ENCODE results near the gene ISYNA1. TPM values are rescaled to one million over a fixed set of nuclear protein-coding genes. Genes with fewer than 3 reads are reported as not detected.

Gene ISYNA1
- total and polyA plus RNA-seq, 2 of the 13 experiments (the other 11 are each of a cell fraction or from before 2014, with no cell fraction given): 29.6 to 48.5 TPM

DNA sequence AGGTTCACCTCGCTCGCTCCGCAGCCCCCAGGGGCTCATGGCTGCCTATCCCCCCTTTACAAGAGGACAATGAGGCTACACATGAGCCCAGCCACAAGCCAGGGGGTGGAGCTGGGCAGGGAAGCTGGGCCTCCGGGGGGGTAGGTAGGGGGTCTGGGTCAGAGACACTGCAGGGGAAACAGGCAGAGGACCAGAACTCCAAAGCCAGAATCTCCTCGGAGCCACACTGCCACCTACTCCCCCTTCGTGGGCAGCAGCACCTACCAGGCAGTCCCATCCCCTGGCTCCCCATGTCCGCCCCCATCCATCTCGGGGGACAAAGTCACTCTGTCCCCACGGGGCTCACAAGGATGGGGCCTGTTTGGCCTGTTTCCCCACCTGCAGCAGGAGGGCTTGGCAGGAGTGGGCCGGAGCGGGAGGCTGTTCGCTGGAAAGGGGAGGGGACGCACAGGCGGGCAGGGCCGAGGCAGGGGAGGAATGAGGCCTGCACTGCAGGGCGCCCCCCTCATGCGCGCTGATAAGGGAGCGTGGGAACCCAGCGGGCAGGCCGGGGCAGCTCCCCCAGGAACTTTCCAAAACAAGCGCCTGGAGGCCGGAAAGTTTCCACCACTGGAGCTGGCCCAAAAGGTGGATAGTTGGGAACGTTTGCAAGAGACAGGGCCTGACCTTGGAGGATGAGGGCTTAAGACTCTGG is 545 bp upstream of the ISYNA1 start (continued):
- TF ChIP-seq ZBTB7B (CRISPR knock-in tag; IDR thresholded peaks at IDR 0.05) (peak; percentile 96), PATZ1 (CRISPR knock-in tag; IDR thresholded peaks at IDR 0.05) (peak; percentile 90), ZNF574 (CRISPR knock-in tag; IDR thresholded peaks at IDR 0.05) (peak; percentile 49; the same call in 1 of the 2 replicates), IKZF5 (CRISPR knock-in tag; IDR thresholded peaks at IDR 0.05) (peak; percentile 27; the same call in 1 of the 2 replicates), MAZ (IDR thresholded peaks at IDR 0.05; ENCODE audit: borderline replicate concordance, low read depth, low read length) (0 out of 2 replicates have a peak, but pooled peaks have one; percentile 3), MAZ (CRISPR knock-in tag; IDR thresholded peaks at IDR 0.05; ENCODE audit: low read depth) (0 out of 2 replicates have a peak, but pooled peaks have one; percentile 31), AGO2 (optimal IDR thresholded peaks at IDR 0.05; ENCODE audit: low read depth, low read length) (peak; percentile 90), ZZZ3 (CRISPR knock-in tag; IDR thresholded peaks at IDR 0.05; ENCODE audit: borderline replicate concordance) (0 out of 2 replicates have a peak, but pooled peaks have one; percentile 23), MEF2D (CRISPR knock-in tag; IDR thresholded peaks at IDR 0.05) (0 out of 2 replicates have a peak, but pooled peaks have one; percentile 30), ZNF20 (CRISPR knock-in tag; IDR thresholded peaks at IDR 0.05) (no peak), SP4 (CRISPR knock-in tag; IDR thresholded peaks at IDR 0.05) (no peak)
- TF ChIP-seq, protein P1, sequence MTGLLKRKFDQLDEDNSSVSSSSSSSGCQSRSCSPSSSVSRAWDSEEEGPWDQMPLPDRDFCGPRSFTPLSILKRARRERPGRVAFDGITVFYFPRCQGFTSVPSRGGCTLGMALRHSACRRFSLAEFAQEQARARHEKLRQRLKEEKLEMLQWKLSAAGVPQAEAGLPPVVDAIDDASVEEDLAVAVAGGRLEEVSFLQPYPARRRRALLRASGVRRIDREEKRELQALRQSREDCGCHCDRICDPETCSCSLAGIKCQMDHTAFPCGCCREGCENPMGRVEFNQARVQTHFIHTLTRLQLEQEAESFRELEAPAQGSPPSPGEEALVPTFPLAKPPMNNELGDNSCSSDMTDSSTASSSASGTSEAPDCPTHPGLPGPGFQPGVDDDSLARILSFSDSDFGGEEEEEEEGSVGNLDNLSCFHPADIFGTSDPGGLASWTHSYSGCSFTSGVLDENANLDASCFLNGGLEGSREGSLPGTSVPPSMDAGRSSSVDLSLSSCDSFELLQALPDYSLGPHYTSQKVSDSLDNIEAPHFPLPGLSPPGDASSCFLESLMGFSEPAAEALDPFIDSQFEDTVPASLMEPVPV (CRISPR knock-in tag; IDR thresholded peaks at IDR 0.05): 0 out of 2 replicates have a peak, but pooled peaks have one; percentile 46
- TF ChIP-seq, protein P2, sequence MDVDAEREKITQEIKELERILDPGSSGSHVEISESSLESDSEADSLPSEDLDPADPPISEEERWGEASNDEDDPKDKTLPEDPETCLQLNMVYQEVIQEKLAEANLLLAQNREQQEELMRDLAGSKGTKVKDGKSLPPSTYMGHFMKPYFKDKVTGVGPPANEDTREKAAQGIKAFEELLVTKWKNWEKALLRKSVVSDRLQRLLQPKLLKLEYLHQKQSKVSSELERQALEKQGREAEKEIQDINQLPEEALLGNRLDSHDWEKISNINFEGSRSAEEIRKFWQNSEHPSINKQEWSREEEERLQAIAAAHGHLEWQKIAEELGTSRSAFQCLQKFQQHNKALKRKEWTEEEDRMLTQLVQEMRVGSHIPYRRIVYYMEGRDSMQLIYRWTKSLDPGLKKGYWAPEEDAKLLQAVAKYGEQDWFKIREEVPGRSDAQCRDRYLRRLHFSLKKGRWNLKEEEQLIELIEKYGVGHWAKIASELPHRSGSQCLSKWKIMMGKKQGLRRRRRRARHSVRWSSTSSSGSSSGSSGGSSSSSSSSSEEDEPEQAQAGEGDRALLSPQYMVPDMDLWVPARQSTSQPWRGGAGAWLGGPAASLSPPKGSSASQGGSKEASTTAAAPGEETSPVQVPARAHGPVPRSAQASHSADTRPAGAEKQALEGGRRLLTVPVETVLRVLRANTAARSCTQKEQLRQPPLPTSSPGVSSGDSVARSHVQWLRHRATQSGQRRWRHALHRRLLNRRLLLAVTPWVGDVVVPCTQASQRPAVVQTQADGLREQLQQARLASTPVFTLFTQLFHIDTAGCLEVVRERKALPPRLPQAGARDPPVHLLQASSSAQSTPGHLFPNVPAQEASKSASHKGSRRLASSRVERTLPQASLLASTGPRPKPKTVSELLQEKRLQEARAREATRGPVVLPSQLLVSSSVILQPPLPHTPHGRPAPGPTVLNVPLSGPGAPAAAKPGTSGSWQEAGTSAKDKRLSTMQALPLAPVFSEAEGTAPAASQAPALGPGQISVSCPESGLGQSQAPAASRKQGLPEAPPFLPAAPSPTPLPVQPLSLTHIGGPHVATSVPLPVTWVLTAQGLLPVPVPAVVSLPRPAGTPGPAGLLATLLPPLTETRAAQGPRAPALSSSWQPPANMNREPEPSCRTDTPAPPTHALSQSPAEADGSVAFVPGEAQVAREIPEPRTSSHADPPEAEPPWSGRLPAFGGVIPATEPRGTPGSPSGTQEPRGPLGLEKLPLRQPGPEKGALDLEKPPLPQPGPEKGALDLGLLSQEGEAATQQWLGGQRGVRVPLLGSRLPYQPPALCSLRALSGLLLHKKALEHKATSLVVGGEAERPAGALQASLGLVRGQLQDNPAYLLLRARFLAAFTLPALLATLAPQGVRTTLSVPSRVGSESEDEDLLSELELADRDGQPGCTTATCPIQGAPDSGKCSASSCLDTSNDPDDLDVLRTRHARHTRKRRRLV (CRISPR knock-in tag; IDR thresholded peaks at IDR 0.05): no peak; the same call in 1 of the 2 replicates
